Stimulated activated memory B cell treated with anti-CD40 and anti-IgM and Interleukin-4, amounts not matched to agents 10 μg/mL and 1 μg/mL and 100 μg/mL, for 72 hours (primary cell): ENCODE data around the gene LRRC32.

ENCODE experiments used
- ATAC-seq: fragments of 150-1000 bp; cut with Tn5 transposase; 2 replicates; pipeline ENCODE4 v1.10.0; 2021
- H3K27ac Mint-ChIP-seq: one replicate; pipeline ENCODE4 v1.8.0; 2022; ENCODE audit warnings: mild to moderate bottlenecking, mixed read lengths
- H3K27me3 Mint-ChIP-seq: one replicate; pipeline ENCODE4 v1.8.0; 2022; ENCODE audit warnings: mixed read lengths
- H3K36me3 Mint-ChIP-seq: one replicate; pipeline ENCODE4 v1.8.0; 2022; ENCODE audit warnings: mixed read lengths
- H3K4me1 Mint-ChIP-seq: one replicate; pipeline ENCODE4 v1.8.0; 2022; ENCODE audit warnings: mixed read lengths
- H3K4me3 Mint-ChIP-seq: one replicate; pipeline ENCODE4 v1.8.0; 2022; ENCODE audit warnings: mild to moderate bottlenecking, moderate library complexity, mixed read lengths
- H3K9me3 Mint-ChIP-seq: one replicate; pipeline ENCODE4 v1.8.0; 2022; ENCODE audit warnings: mixed read lengths

LRRC32 gene

GRCh38 chr11:76704171-76704948 is 33.8 kb upstream of the LRRC32 start:
- H3K4me3 Mint-ChIP-seq: no peak overlapping the region
- H3K36me3 Mint-ChIP-seq: no peaks in the 10 kb centered on the region
- no peak for ATAC-seq
- H3K27me3 Mint-ChIP-seq: peaks cover 21% of the 10 kb centered on the region
- peaks cover 7% of the 10 kb centered on the region for H3K9me3 Mint-ChIP-seq
- H3K4me1 Mint-ChIP-seq: no peaks in the 10 kb centered on the region
- H3K27ac Mint-ChIP-seq: no peak overlapping the region

GRCh38 chr11:76703707-76704106 is 33.2 kb upstream of the LRRC32 start:
- no peaks in the 10 kb centered on the region for H3K36me3 Mint-ChIP-seq
- H3K4me3 Mint-ChIP-seq: no peak overlapping the region
- H3K27me3 Mint-ChIP-seq: peaks cover 28% of the 10 kb centered on the region
- no peak for ATAC-seq
- H3K27ac Mint-ChIP-seq: no peak overlapping the region
- peaks cover 7% of the 10 kb centered on the region for H3K9me3 Mint-ChIP-seq
- no peaks in the 10 kb centered on the region for H3K4me1 Mint-ChIP-seq

GRCh38 chr11:76702336-76703128 is 32.0 kb upstream of the LRRC32 start:
- Mint-ChIP-seq H3K27me3 (peaks cover 40% of the 10 kb centered on the region), H3K27ac (no peak overlapping the region), H3K4me3 (no peak overlapping the region), H3K36me3 (no peaks in the 10 kb centered on the region), H3K4me1 (no peaks in the 10 kb centered on the region), H3K9me3 (peaks cover 7% of the 10 kb centered on the region)
- ATAC-seq: no peak

GRCh38 chr11:76701294-76702040 is 30.9 kb upstream of the LRRC32 start:
- no peak for ATAC-seq
- Mint-ChIP-seq H3K9me3 (peaks cover 7% of the 10 kb centered on the region), H3K27me3 (peaks cover 50% of the 10 kb centered on the region), H3K27ac (no peak overlapping the region), H3K36me3 (no peaks in the 10 kb centered on the region), H3K4me1 (no peaks in the 10 kb centered on the region), H3K4me3 (no peak overlapping the region)

GRCh38 chr11:76700177-76701100 is 29.9 kb upstream of the LRRC32 start:
- H3K4me1 Mint-ChIP-seq: no peaks in the 10 kb centered on the region
- H3K36me3 Mint-ChIP-seq: no peaks in the 10 kb centered on the region
- no peak overlapping the region for H3K4me3 Mint-ChIP-seq
- no peak overlapping the region for H3K27ac Mint-ChIP-seq
- peaks cover 57% of the 10 kb centered on the region for H3K27me3 Mint-ChIP-seq
- ATAC-seq: no peak
- peaks cover 4% of the 10 kb centered on the region for H3K9me3 Mint-ChIP-seq

- no peak for ATAC-seq
- Mint-ChIP-seq H3K9me3 (peaks cover 2% of the 10 kb centered on the region), H3K27ac (no peak overlapping the region), H3K36me3 (no peaks in the 10 kb centered on the region), H3K4me1 (no peaks in the 10 kb centered on the region), H3K4me3 (no peak overlapping the region), H3K27me3 (peaks cover 64% of the 10 kb centered on the region)
Observed at GRCh38 chr11:76699451-76700091, 29.0 kb upstream of the LRRC32 start.

GRCh38 chr11:76698321-76699043 is 27.9 kb upstream of the LRRC32 start:
- H3K36me3 Mint-ChIP-seq: no peaks in the 10 kb centered on the region
- H3K4me1 Mint-ChIP-seq: no peaks in the 10 kb centered on the region
- ATAC-seq: no peak
- peaks cover 64% of the 10 kb centered on the region for H3K27me3 Mint-ChIP-seq
- no peak overlapping the region for H3K27ac Mint-ChIP-seq
- H3K4me3 Mint-ChIP-seq: no peak overlapping the region
- H3K9me3 Mint-ChIP-seq: no peaks in the 10 kb centered on the region

GRCh38 chr11:76696756-76697155 is 26.2 kb upstream of the LRRC32 start:
- H3K4me3 Mint-ChIP-seq: no peak overlapping the region
- H3K4me1 Mint-ChIP-seq: no peaks in the 10 kb centered on the region
- H3K36me3 Mint-ChIP-seq: no peaks in the 10 kb centered on the region
- peaks cover 81% of the 10 kb centered on the region for H3K27me3 Mint-ChIP-seq
- no peak overlapping the region for H3K27ac Mint-ChIP-seq
- no peak for ATAC-seq
- no peaks in the 10 kb centered on the region for H3K9me3 Mint-ChIP-seq

GRCh38 chr11:76695771-76696170 is 25.2 kb upstream of the LRRC32 start:
- H3K36me3 Mint-ChIP-seq: no peaks in the 10 kb centered on the region

GRCh38 chr11:76695133-76695532 is 24.6 kb upstream of the LRRC32 start:
- Mint-ChIP-seq H3K9me3 (no peaks in the 10 kb centered on the region), H3K36me3 (no peaks in the 10 kb centered on the region), H3K27ac (no peak overlapping the region), H3K27me3 (peaks cover 69% of the 10 kb centered on the region), H3K4me1 (no peaks in the 10 kb centered on the region), H3K4me3 (no peak overlapping the region)
- ATAC-seq: no peak

More at GRCh38 chr11:76695771-76696170, 25.2 kb upstream of the LRRC32 start:
- H3K9me3 Mint-ChIP-seq: no peaks in the 10 kb centered on the region
- H3K4me1 Mint-ChIP-seq: no peaks in the 10 kb centered on the region
- no peak overlapping the region for H3K4me3 Mint-ChIP-seq
- no peak overlapping the region for H3K27ac Mint-ChIP-seq
- H3K27me3 Mint-ChIP-seq: peaks cover 76% of the 10 kb centered on the region
- no peak for ATAC-seq

GRCh38 chr11:76694664-76695063 is 24.1 kb upstream of the LRRC32 start:
- ATAC-seq: no peak
- Mint-ChIP-seq H3K4me1 (peaks cover under 1% of the 10 kb centered on the region), H3K9me3 (no peaks in the 10 kb centered on the region), H3K4me3 (no peak overlapping the region), H3K27ac (no peak overlapping the region), H3K36me3 (no peaks in the 10 kb centered on the region), H3K27me3 (peaks cover 67% of the 10 kb centered on the region)

- no peaks in the 10 kb centered on the region for H3K36me3 Mint-ChIP-seq
- no peak overlapping the region for H3K4me3 Mint-ChIP-seq
- H3K9me3 Mint-ChIP-seq: no peaks in the 10 kb centered on the region
- no peak overlapping the region for H3K27ac Mint-ChIP-seq
- peaks cover 9% of the 10 kb centered on the region for H3K4me1 Mint-ChIP-seq
- no peak for ATAC-seq
- H3K27me3 Mint-ChIP-seq: peaks cover 68% of the 10 kb centered on the region
Observed at GRCh38 chr11:76693806-76694205, 23.3 kb upstream of the LRRC32 start.

- Mint-ChIP-seq H3K9me3 (no peaks in the 10 kb centered on the region), H3K27ac (no peak overlapping the region)
- no peak for ATAC-seq
Observed at GRCh38 chr11:76692956-76693355, 22.4 kb upstream of the LRRC32 start.

GRCh38 chr11:76691655-76692054 is 21.1 kb upstream of the LRRC32 start:
- Mint-ChIP-seq H3K27ac (no peak overlapping the region), H3K4me1 (peaks cover 18% of the 10 kb centered on the region), H3K27me3 (peaks cover 66% of the 10 kb centered on the region), H3K4me3 (no peak overlapping the region), H3K36me3 (no peaks in the 10 kb centered on the region), H3K9me3 (no peaks in the 10 kb centered on the region)
- ATAC-seq: no peak

More at GRCh38 chr11:76692956-76693355, 22.4 kb upstream of the LRRC32 start:
- H3K4me1 Mint-ChIP-seq: peaks cover 11% of the 10 kb centered on the region
- H3K4me3 Mint-ChIP-seq: no peak overlapping the region
- peaks cover 68% of the 10 kb centered on the region for H3K27me3 Mint-ChIP-seq
- H3K36me3 Mint-ChIP-seq: no peaks in the 10 kb centered on the region
